H1 (cell line): Measurements from ENCODE around the gene AGBL5. TPM values are rescaled to one million over a fixed set of nuclear protein-coding genes. Genes with fewer than 3 reads are reported as not detected.

ENCODE experiments used
- CTCF ChIA-PET: fragments of 300-600 bp; sonication (Branson Sonifier 250); formaldehyde crosslinking; loops from one replicate; lab custom pipeline; 2021; ENCODE audit not compliant: partially characterized antibody; lab: Charles Lee
- POLR2A ChIA-PET: fragments of 300-600 bp; sonication (Branson Sonifier 250); formaldehyde crosslinking; loops from one replicate; lab custom pipeline; 2021; ENCODE audit warnings: inconsistent platforms; ENCODE audit not compliant: partially characterized antibody; lab: Charles Lee
- DNase-seq, 2 experiments: peaks; one replicate each; pipeline versions ENCODE4 v3.0.0 to v3.0.0-alpha.2; 2010 to 2022; ENCODE audit warnings: low spot score in 2 of 2, low read depth in 1 of 2, mixed read lengths in 1 of 2
- FAIRE-seq: peaks from 2 replicates; lab custom pipeline; 2011; peaks lifted over from hg19 to GRCh38; lab: Jason Lieb, UNC
- H2AFZ ChIP-seq: 2 replicates; pipeline ENCODE4 v1.8.1; 2012; ENCODE audit warnings: low read length, inconsistent platforms
- H2AK5ac ChIP-seq: 2 replicates; pipeline ENCODE4 v1.6.1; 2013; ENCODE audit warnings: low read depth, low read length
- H2BK120ac ChIP-seq: replicated peaks from 2 replicates; pipeline ENCODE3; 2013; ENCODE audit warnings: low read depth, low read length, inconsistent platforms
- H2BK12ac ChIP-seq: 2 replicates; pipeline ENCODE4 v1.6.1; 2013; ENCODE audit warnings: low read depth, low read length
- H2BK15ac ChIP-seq: 2 replicates; pipeline ENCODE4 v1.6.1; 2013; ENCODE audit warnings: low read length
- H2BK20ac ChIP-seq: 2 replicates; pipeline ENCODE4 v1.6.1; 2013; ENCODE audit warnings: low read length
- H2BK5ac ChIP-seq: 2 replicates; pipeline ENCODE4 v1.6.1; 2013; ENCODE audit warnings: low read depth, low read length
- H3K14ac ChIP-seq: 2 replicates; pipeline ENCODE4 v1.6.1; 2013; ENCODE audit warnings: inconsistent platforms; ENCODE audit not compliant: insufficient read length
- H3K18ac ChIP-seq: 2 replicates; pipeline ENCODE4 v1.6.1; 2013; ENCODE audit warnings: low read length; ENCODE audit errors: extremely low read depth
- H3K23ac ChIP-seq: 2 replicates; pipeline ENCODE4 v1.6.1; 2013; ENCODE audit warnings: inconsistent platforms; ENCODE audit not compliant: insufficient read length
- H3K23me2 ChIP-seq: 2 replicates; pipeline ENCODE4 v1.6.1; 2013; ENCODE audit warnings: low read depth, low read length
- H3K27ac ChIP-seq: 2 replicates; pipeline ENCODE4 v1.6.1; 2011; ENCODE audit warnings: low read depth, low read length, inconsistent platforms
- H3K27me3 ChIP-seq, 4 experiments: replicated peaks in 1 of 4; 1 replicate in 1 of 4; 2 replicates in 3 of 4; pipeline versions ENCODE4 v1.6.1 to v1.8.1; 2011 to 2013; ENCODE audit warnings: low read length in 3 of 4, mild to moderate bottlenecking in 3 of 4, inconsistent platforms in 2 of 4, mixed read lengths in 2 of 4, moderate library complexity in 1 of 4; ENCODE audit not compliant: control insufficient read depth in 3 of 4, insufficient read depth in 3 of 4; ENCODE audit errors: extremely low read depth in 1 of 4
- H3K36me3 ChIP-seq, 4 experiments: 2 replicates each; pipeline versions ENCODE4 v1.6.1 to v1.8.1; 2011 to 2013; ENCODE audit warnings: mild to moderate bottlenecking in 4 of 4, low read length in 3 of 4, moderate library complexity in 2 of 4, control low read depth in 1 of 4, inconsistent platforms in 1 of 4; ENCODE audit not compliant: insufficient read depth in 4 of 4, control insufficient read depth in 2 of 4
- H3K4ac ChIP-seq: replicated peaks from 2 replicates; pipeline ENCODE3; 2013; ENCODE audit warnings: low read length, low read depth, mixed read lengths, inconsistent platforms; ENCODE audit not compliant: insufficient read length
- H3K4me1 ChIP-seq, 4 experiments: replicated peaks in 1 of 4; 1 replicate in 1 of 4; 2 replicates in 3 of 4; pipeline versions ENCODE4 v1.6.1 to v1.8.1; 2011 to 2013; ENCODE audit warnings: low read length in 3 of 4, inconsistent platforms in 2 of 4, mixed read lengths in 1 of 4; ENCODE audit not compliant: insufficient read depth in 4 of 4, control insufficient read depth in 3 of 4
- H3K4me2 ChIP-seq, 2 experiments: 2 replicates each; pipeline versions ENCODE4 v1.6.1 to v1.8.1; 2011 to 2013; ENCODE audit warnings: low read depth in 2 of 2, low read length in 2 of 2, control low read depth in 1 of 2, inconsistent platforms in 1 of 2, mild to moderate bottlenecking in 1 of 2; ENCODE audit not compliant: insufficient read depth in 1 of 2
- H3K4me3 ChIP-seq, 4 experiments: fragments of 200-600, 300-600 bp in 1 of 4; sonication (generic), shearing (Covaris generic), sonication (Bioruptor Twin) in 1 of 4; 2 replicates each; pipeline versions ENCODE4 v1.5.1 to v1.8.1; 2011 to 2016; ENCODE audit warnings: low read length in 4 of 4, low read depth in 3 of 4, control low read depth in 2 of 4, inconsistent platforms in 2 of 4, mild to moderate bottlenecking in 2 of 4, mixed read lengths in 1 of 4, moderate library complexity in 1 of 4; ENCODE audit not compliant: insufficient read depth in 2 of 4; ENCODE audit errors: extremely low read depth in 1 of 4
- H3K56ac ChIP-seq: replicated peaks from 2 replicates; pipeline ENCODE3; 2013; ENCODE audit warnings: low read depth, mild to moderate bottlenecking, mixed read lengths, low read length, inconsistent platforms; ENCODE audit not compliant: insufficient read length
- H3K79me1 ChIP-seq: 2 replicates; pipeline ENCODE4 v1.6.1; 2013; ENCODE audit warnings: low read depth, low read length, control low read depth
- H3K79me2 ChIP-seq, 2 experiments: 2 replicates each; pipeline versions ENCODE4 v1.6.1 to v1.8.1; 2012 to 2013; ENCODE audit warnings: low read length in 2 of 2, mild to moderate bottlenecking in 2 of 2, inconsistent platforms in 1 of 2; ENCODE audit not compliant: insufficient read depth in 2 of 2, control insufficient read depth in 1 of 2
- H3K9ac ChIP-seq, 4 experiments: replicated peaks in 1 of 4; 1 replicate in 1 of 4; 2 replicates in 3 of 4; pipeline versions ENCODE4 v1.6.1 to v1.8.1; 2011 to 2013; ENCODE audit warnings: low read depth in 3 of 4, low read length in 3 of 4, control low read depth in 2 of 4, mild to moderate bottlenecking in 2 of 4, moderate library complexity in 2 of 4, inconsistent platforms in 1 of 4; ENCODE audit errors: extremely low read depth in 1 of 4
- H3K9me3 ChIP-seq, 2 experiments: 2 replicates each; pipeline versions ENCODE4 v1.6.1 to v1.8.1; 2012 to 2013; ENCODE audit warnings: mild to moderate bottlenecking in 2 of 2, moderate library complexity in 2 of 2, control low read depth in 1 of 2, inconsistent platforms in 1 of 2, low read depth in 1 of 2, low read length in 1 of 2, mixed read lengths in 1 of 2; ENCODE audit not compliant: insufficient read depth in 2 of 2
- H4K20me1 ChIP-seq, 2 experiments: replicated peaks in 1 of 2; 2 replicates each; pipeline versions ENCODE3 to v1.8.1; 2011 to 2013; ENCODE audit warnings: inconsistent platforms in 2 of 2, low read length in 2 of 2, mild to moderate bottlenecking in 1 of 2; ENCODE audit not compliant: insufficient read depth in 2 of 2, control insufficient read depth in 1 of 2
- H4K5ac ChIP-seq: 2 replicates; pipeline ENCODE4 v1.6.1; 2013; ENCODE audit warnings: low read length, low read depth, mixed read lengths, inconsistent platforms; ENCODE audit not compliant: insufficient read length
- H4K8ac ChIP-seq: 2 replicates; pipeline ENCODE4 v1.8.0; 2013; ENCODE audit warnings: mild to moderate bottlenecking, moderate library complexity, low read length, inconsistent platforms; ENCODE audit not compliant: insufficient read depth; ENCODE audit errors: extremely low read depth
- H4K91ac ChIP-seq: replicated peaks from 2 replicates; pipeline ENCODE3; 2013; ENCODE audit warnings: low read length, mixed read lengths, inconsistent platforms; ENCODE audit not compliant: insufficient read length
- CTBP2 ChIP-seq: IDR thresholded peaks from 2 replicates; pipeline ENCODE4 v1.7.0; 2011; ENCODE audit warnings: borderline replicate concordance, mild to moderate bottlenecking, moderate library complexity, mixed read lengths, low read length; ENCODE audit not compliant: insufficient read depth, insufficient read length
- RXRA ChIP-seq: IDR thresholded peaks from 2 replicates; pipeline ENCODE4 v1.6.1; 2011; ENCODE audit warnings: low read depth, mild to moderate bottlenecking, low read length, moderate library complexity; ENCODE audit not compliant: insufficient read depth
- WGBS, 2 experiments: shearing (Covaris generic) in 1 of 2; methylation state at CpG; one replicate each; pipeline versions ENCODE4 v1.1.6 to v1.1.7; 2013 to 2015; ENCODE audit warnings: low lambda C conversion rate in 2 of 2, mixed read lengths in 2 of 2, inconsistent platforms in 1 of 2, low coverage in 1 of 2, missing lambda C conversion rate in 1 of 2; ENCODE audit not compliant: insufficient replicate concordance in 2 of 2, insufficient coverage in 1 of 2, insufficient read length in 1 of 2; ENCODE audit errors: extremely low coverage in 1 of 2, missing lambda C conversion rate in 1 of 2; 5-methylcytosine and 5-hydroxymethylcytosine counted together
- polyA plus RNA-seq, 7 experiments: library from polyadenylated mRNA; depleted of rRNA in 3 of 7; stranded (reverse) in 5 of 7; unstranded in 2 of 7; fragments of >200 nt in 5 of 7; fragments of 200-250 nt in 2 of 7; gene quantifications; 1 replicate in 5 of 7; 2 replicates in 1 of 7; 4 replicates in 1 of 7; pipeline versions ENCODE4 v1.2.1 to v1.2.3, GENCODE V29; 2011 to 2013; ENCODE audit warnings: missing spikeins in 2 of 7, mixed read lengths in 2 of 7
- total RNA-seq: library from RNA; stranded (reverse); fragmentation: NEBNext Ultra II Directional; extraction: Animal tissue kit (Norgen Biotek cat#: 25700); gene quantifications from 2 replicates; pipeline ENCODE4 v1.2.1, GENCODE V29; 2021

AGBL5 gene
- total and polyA plus RNA-seq, 2 of the 8 experiments (the other 6 are each of a cell fraction or from before 2014, with no cell fraction given), result 45.4 to 62.0 TPM

GRCh38 chr2:27088634-27089033, 37.2 kb downstream of the AGBL5 start:
- H2BK15ac ChIP-seq, result no peak overlapping the region
- H2BK120ac ChIP-seq, result no peak overlapping the region
- H3K18ac ChIP-seq, result no peak overlapping the region
- no peak for TF ChIP-seq CTBP2
- TF ChIP-seq RXRA, result no peak
- DNase-seq (no peak), FAIRE-seq (no peak)
- H3K79me2 ChIP-seq, result no peaks in the 10 kb centered on the region
- 90% methylated on average over 6 of the region's 6 CpGs; no CpG with 5 or more reads in 1 of the 2 experiments for WGBS, 2 experiments
- POLR2A ChIA-PET, result interaction anchor here (1.1 kb wide), 1 partner anchor 16 kb away, joined by 3 read pairs; no protein-coding TSS in a partner anchor
- H3K9ac ChIP-seq, result no peak overlapping the region
- peaks cover 10% of the 10 kb centered on the region; the same call in 1 of the 2 replicates for H3K23me2 ChIP-seq
- peaks cover 4 to 19% (median 4%) of the 10 kb centered on the region in 4 experiments; a peak in 5 of 7 replicates for H3K4me1 ChIP-seq
- H3K4me2 ChIP-seq, result no peak overlapping the region
- H4K8ac ChIP-seq, result no peak overlapping the region
- no peak overlapping the region for H2AK5ac ChIP-seq
- no peak overlapping the region for H2AFZ ChIP-seq
- peaks cover 1 to 6% of the 10 kb centered on the region in 2 experiments for H4K20me1 ChIP-seq
- no peak overlapping the region for H2BK5ac ChIP-seq
- CTCF ChIA-PET, result interaction anchor here (1.1 to 16.5 kb wide), 8 partner anchors 8 to 103 kb away, joined by 3 to 160 read pairs (median 6); partner anchors contain the start of genes ABHD1, AGBL5 and PREB
- no peak overlapping the region for H2BK12ac ChIP-seq
- H2BK20ac ChIP-seq, result no peak overlapping the region
- no peak overlapping the region for H3K4ac ChIP-seq
- H4K5ac ChIP-seq, result no peak overlapping the region
- no peak overlapping the region for H3K27ac ChIP-seq
- no peaks in the 10 kb centered on the region for H3K9me3 ChIP-seq
- H3K14ac ChIP-seq, result no peak overlapping the region
- no peaks in the 10 kb centered on the region for H3K36me3 ChIP-seq
- no peak overlapping the region for H3K23ac ChIP-seq
- H4K91ac ChIP-seq, result no peak overlapping the region
- peaks cover 0 to 9% (median 4%) of the 10 kb centered on the region in 4 experiments; a peak in 2 of 7 replicates for H3K27me3 ChIP-seq
- H3K56ac ChIP-seq, result no peak overlapping the region
- no peak overlapping the region for H3K4me3 ChIP-seq
- no peaks in the 10 kb centered on the region for H3K79me1 ChIP-seq
